ENCODE results near the gene ACTN4. TPM values are rescaled to one million over a fixed set of nuclear protein-coding genes. Genes with fewer than 3 reads are reported as not detected.
A peak's percentile ranks its signal among the peaks of the same experiment; 100 is the strongest.

ACTN4 gene
- total and polyA plus RNA-seq, 9 donors, result 139 to 458 (median 299) TPM

DNA sequence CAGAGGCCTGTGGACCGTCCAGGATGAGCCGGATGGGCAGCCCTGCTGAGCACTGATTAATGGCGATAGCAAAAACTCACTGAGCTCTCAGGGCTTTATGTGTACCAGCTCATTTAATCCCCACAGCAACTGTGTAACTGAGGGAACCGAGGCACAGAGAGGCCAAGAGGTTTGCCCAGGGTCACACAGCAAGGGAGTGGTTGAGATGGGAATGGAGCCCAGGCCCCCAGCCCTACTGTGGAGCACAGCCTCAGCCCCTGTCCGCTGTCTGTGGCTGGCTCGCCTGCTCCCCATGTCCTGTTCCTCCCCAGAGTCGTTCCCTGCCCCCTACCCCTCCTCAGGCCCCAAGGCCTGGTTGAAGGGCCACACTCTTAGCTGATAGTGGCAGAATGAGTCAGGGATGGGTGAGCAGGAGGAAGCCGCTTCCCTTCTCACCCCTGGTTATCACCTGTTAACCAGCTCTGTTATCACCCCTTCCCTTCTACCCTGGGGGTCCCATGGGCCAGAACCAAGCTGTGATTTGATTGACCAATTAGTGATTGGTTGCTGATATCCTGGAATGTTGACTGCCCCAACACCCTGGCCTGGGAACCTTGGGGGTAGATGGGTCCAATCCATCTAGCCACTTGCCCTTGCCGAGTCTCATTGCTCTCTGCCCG is 75.6 kb downstream of the ACTN4 start:
- peak in 1 of 5 donors; percentile 19 for DNase-seq
- Histone ChIP-seq H3K27me3 (no peaks in the 10 kb centered on the region), H3K4me3 (no peak overlapping the region), H3K36me3 (peaks cover 2% of the 10 kb centered on the region), H3K27ac (no peak overlapping the region), H3K9me3 (no peaks in the 10 kb centered on the region), H3K4me1 (ENCODE audit: insufficient read depth) (peaks cover 11% of the 10 kb centered on the region)
- WGBS, 3 donors, result 72 to 83% (median 75%) methylated on average over 10 of the region's 10 CpGs
- intact Hi-C loops (cut with DNase I), result loop anchor here in 1 of 4 donors (5.0 kb wide), 1 partner anchor 71 kb away; no protein-coding TSS in a partner anchor
- TF ChIP-seq CTCF (IDR thresholded peaks at IDR 0.05) (no peak), EP300 (IDR thresholded peaks at IDR 0.05) (no peak), POLR2A (IDR thresholded peaks at IDR 0.05) (no peak)

DNA sequence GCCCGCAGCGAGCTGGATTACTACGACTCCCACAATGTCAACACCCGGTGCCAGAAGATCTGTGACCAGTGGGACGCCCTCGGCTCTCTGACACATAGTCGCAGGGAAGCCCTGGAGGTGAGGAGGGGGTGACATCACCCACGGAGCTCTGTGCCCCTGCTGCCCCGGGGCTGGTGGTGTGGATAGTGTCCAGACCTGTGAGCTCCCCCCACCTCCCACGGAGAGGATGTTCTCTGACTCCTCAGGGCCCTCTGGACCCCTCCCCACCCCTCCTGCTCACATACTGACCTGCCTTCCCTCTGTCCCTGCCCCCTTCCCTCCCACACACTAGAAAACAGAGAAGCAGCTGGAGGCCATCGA is 76.1 kb downstream of the ACTN4 start:
- Histone ChIP-seq H3K27me3 (no peaks in the 10 kb centered on the region), H3K27ac (no peak overlapping the region), H3K36me3 (peaks cover 2% of the 10 kb centered on the region), H3K4me1 (ENCODE audit: insufficient read depth) (peaks cover 12% of the 10 kb centered on the region), H3K9me3 (no peaks in the 10 kb centered on the region), H3K4me3 (no peak overlapping the region)
- no peak for DNase-seq
- WGBS, 3 donors, result 30 to 40% (median 34%) methylated on average over 11 of the region's 11 CpGs
- intact Hi-C loops (cut with DNase I), result loop anchor here in 1 of 4 donors (5.0 kb wide), 1 partner anchor 71 kb away; no protein-coding TSS in a partner anchor
- no peak for TF ChIP-seq EP300 (IDR thresholded peaks at IDR 0.05)
- no peak for TF ChIP-seq POLR2A (IDR thresholded peaks at IDR 0.05)
- TF ChIP-seq CTCF (IDR thresholded peaks at IDR 0.05), result no peak

DNA sequence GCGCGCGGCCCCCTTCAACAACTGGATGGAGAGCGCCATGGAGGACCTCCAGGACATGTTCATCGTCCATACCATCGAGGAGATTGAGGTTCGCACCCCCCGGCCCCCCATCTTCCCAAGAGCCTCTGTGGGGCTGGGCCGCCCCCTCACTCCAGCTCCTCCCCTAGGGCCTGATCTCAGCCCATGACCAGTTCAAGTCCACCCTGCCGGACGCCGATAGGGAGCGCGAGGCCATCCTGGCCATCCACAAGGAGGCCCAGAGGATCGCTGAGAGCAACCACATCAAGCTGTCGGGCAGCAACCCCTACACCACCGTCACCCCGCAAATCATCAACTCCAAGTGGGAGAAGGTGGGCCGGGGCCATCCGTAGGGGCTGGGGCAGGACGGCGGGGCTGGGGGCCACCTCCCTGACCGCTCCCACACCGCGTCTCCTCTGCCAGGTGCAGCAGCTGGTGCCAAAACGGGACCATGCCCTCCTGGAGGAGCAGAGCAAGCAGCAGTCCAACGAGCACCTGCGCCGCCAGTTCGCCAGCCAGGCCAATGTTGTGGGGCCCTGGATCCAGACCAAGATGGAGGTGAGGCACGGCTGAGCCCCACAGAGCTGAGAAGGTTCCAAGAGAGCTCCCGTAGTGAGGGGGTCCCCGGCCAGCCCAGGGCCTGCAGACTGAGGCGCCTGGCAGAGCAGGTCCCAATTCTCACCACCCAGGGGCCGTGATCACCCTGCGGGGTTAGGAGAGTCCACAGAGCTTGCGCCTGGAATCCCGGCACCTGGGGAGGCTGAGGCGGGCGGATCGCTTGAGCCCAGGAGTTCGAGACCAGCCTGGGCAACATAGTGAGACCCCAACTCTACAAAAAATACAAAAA is 76.8 kb downstream of the ACTN4 start:
- Histone ChIP-seq H3K27me3 (no peaks in the 10 kb centered on the region), H3K4me3 (no peak overlapping the region), H3K9me3 (no peaks in the 10 kb centered on the region), H3K36me3 (peaks cover 2% of the 10 kb centered on the region), H3K27ac (no peak overlapping the region), H3K4me1 (ENCODE audit: insufficient read depth) (peaks cover 10% of the 10 kb centered on the region)
- WGBS, 3 donors, result 82 to 84% (median 83%) methylated on average over 35 to 42 of the region's 42 CpGs
- no peak for TF ChIP-seq CTCF (IDR thresholded peaks at IDR 0.05)
- TF ChIP-seq POLR2A (IDR thresholded peaks at IDR 0.05), result no peak
- no peak for TF ChIP-seq EP300 (IDR thresholded peaks at IDR 0.05)
- intact Hi-C loops (cut with DNase I), result loop anchor here in 1 of 4 donors (5.0 kb wide), 1 partner anchor 72 kb away; no protein-coding TSS in a partner anchor
- peak in 1 of 5 donors; percentile 37 for DNase-seq

DNA sequence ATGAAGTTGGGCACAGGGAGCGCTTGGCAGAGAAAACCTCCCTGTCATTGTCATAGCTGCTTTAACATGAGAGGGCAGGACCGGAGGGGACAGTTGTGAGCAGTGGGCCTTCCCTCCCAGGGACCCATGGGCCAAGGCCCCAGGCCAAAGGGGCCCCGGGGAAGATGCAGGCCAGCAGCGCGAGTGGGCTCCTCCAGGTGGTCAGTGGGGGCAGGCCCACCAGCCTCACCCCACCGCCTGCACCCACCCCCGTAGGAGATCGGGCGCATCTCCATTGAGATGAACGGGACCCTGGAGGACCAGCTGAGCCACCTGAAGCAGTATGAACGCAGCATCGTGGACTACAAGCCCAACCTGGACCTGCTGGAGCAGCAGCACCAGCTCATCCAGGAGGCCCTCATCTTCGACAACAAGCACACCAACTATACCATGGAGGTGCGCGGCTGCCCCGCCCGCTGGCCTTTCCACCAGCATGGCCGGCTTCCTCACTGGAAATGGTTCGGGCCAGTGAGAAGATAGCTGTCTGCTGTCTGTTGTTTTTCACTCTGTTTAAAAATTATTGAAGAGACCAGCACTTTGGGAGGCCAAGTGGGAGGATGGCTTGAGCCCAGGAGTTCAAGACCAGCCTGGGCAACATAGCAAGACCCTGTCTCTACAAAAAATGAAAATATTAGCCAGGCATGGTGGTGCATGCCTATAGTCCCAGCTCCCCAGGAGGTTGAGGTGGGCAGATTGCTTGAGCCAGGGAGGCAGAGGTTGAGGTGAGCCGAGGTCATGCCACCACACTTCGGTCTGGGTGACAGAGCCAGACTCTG is 78.2 kb downstream of the ACTN4 start:
- H3K9me3 ChIP-seq, result no peaks in the 10 kb centered on the region
- H3K4me3 ChIP-seq, result no peak overlapping the region
- H3K36me3 ChIP-seq, result peaks cover 2% of the 10 kb centered on the region
- WGBS, 3 donors, result 87 to 89% (median 88%) methylated on average over 16 to 21 of the region's 21 CpGs
- intact Hi-C loops (cut with DNase I), result loop anchor here in 3 of 4 donors (5.0 kb wide), 2 partner anchors 73 to 78 kb away; partner anchors contain the start of gene ACTN4 (in 2 of the 3)
- H3K4me1 ChIP-seq (ENCODE audit: insufficient read depth), result peaks cover 12% of the 10 kb centered on the region
- no peak for DNase-seq
- TF ChIP-seq EP300 (IDR thresholded peaks at IDR 0.05), result no peak
- TF ChIP-seq POLR2A (IDR thresholded peaks at IDR 0.05), result no peak
- TF ChIP-seq CTCF (IDR thresholded peaks at IDR 0.05), result no peak
- no peaks in the 10 kb centered on the region for H3K27me3 ChIP-seq
- no peak overlapping the region for H3K27ac ChIP-seq

Data from ovary (tissue), 9 donors.